AG09309 (cell line): Measurements from ENCODE around the gene AKR1C2.
A peak's percentile ranks its signal among the peaks of the same experiment; 100 is the strongest.
"Not testable (repeated sequence)": the region's sequence is repeated elsewhere in the genome, so short reads cannot be mapped to it uniquely, and the experiment has no call there.

Source experiments
- DNase-seq: peaks from one replicate; pipeline ENCODE4 v3.0.0-alpha.2; 2010; ENCODE audit warnings: low read depth
- H3K4me3 ChIP-seq: 2 replicates; pipeline ENCODE4 v1.5.1; 2011; ENCODE audit warnings: mild to moderate bottlenecking, low read depth, low read length, moderate library complexity; ENCODE audit not compliant: control insufficient read depth
- CTCF ChIP-seq: IDR thresholded peaks from 2 replicates; pipeline ENCODE4 v1.5.1; 2011; ENCODE audit warnings: mild to moderate bottlenecking, low read depth, low read length, inconsistent platforms; ENCODE audit not compliant: insufficient read depth, control insufficient read depth; ENCODE audit errors: missing control alignments

AKR1C2 gene

GRCh38 chr10:4947635-4948596, 55.7 kb downstream of the AKR1C2 start:
- peak; percentile 90 for DNase-seq
- no peak for TF ChIP-seq CTCF
- H3K4me3 ChIP-seq, result no peak overlapping the region

- H3K4me3 ChIP-seq, result no peak overlapping the region
- no peak for DNase-seq
- TF ChIP-seq CTCF, result no peak
These were observed 56.5 kb downstream of the AKR1C2 start for GRCh38 chr10:4947039-4947634.

DNA sequence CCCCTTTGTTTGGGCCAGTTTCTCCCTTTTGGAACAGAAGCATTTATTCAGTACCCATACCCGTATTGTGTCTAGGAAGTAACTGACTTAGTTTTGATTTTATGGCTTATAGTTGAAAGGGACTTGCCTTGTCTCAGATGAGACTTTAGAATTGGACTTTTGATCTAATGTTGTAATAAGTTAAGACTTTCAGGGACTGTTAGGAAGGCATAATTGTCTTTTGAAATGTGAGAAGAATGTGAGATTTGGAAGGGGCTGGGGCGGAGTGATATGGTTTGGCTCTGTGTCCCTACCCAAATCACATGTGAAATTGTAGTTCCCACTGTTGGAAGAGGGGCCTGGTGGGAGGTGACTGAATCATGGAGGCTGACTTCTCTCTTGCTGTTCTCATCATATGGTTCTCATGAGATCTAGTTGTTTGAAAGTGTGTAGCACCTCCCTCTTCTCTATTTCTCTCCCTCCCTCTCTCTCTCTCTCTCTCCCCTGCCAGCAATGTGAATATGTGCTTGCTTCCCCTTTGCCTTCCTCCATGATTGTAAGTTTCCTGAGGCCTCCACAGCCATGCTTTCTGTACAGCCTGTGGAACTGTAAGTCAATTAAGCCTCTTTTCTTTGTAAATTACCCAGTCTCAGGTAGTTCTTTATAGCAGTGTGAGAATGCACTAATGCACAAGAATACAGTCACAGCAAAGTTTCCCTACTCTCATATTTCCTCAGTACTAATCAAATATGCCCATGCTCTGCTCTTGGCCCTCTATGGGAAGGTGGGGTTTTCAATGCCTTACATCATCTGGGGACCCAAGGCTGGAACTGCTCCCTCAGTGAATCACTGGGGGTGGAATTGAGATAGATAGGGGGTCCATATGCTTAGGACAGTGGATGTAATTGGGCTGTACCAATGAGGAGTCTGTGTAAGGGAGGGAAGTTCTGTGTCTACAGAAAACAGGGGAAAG, 57.6 kb downstream of the AKR1C2 start:
- H3K4me3 ChIP-seq, result no peak overlapping the region
- TF ChIP-seq CTCF, result no peak
- DNase-seq, result no peak

DNA sequence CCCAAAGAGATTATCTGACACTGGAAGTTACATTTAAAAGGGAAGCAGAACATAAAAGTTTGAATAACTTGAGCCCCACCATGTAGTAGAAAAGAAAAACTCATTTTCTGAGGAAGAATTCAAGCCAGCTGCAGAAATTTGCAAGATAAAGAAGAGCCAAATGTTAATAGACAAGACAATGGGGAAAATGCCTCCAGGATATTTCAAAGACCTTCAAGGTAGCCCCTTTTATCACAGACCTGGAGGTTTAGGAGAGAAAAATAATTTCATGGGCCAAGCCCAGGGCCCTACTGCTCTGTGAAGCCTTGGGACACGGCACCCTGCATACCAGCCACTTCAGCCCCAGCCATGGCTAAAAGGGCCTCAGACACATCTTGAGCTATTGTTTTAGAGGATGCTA, 58.8 kb downstream of the AKR1C2 start:
- no peak overlapping the region for H3K4me3 ChIP-seq
- no peak for DNase-seq
- TF ChIP-seq CTCF, result no peak

GRCh38 chr10:4943821-4944220, 59.8 kb downstream of the AKR1C2 start:
- TF ChIP-seq CTCF, result no peak

DNA sequence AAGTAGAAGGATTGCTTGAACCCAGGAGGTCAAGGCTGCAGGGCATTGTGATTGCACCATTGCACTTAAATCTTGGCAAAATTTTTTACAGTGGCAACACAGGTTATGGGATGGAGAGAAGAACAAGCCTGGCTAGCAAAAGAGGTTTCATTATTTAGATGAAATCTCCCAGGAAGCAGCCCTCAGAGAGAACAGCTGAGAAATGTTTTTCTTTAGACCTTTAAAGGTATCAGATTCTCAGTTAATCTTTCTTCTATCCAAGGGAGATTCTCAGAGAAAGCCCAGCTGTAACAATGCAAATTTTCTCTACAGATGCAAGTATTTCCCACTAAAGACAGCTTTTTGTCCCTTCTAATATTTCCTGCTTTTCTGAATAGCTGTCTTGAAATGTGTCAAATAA, 60.2 kb downstream of the AKR1C2 start:
- H3K4me3 ChIP-seq, DNase-seq: not testable (repeated sequence)

More at GRCh38 chr10:4943821-4944220, 59.8 kb downstream of the AKR1C2 start:
- DNase-seq, result no peak
- no peak overlapping the region for H3K4me3 ChIP-seq
